CD4-positive, alpha-beta T cell treated with Interleukin-6 at 100 ng/mL for 8 hours (primary cell): ENCODE results near the gene SP6.

Experiments
- DNase-seq: peaks from one replicate; pipeline ENCODE4 v3.0.0-alpha.2; 2020; ENCODE audit warnings: mixed read lengths, low spot score

SP6 gene

GRCh38 chr17:47879028-47879585 lies 28.1 kb upstream of the SP6 start:
- DNase-seq: no peak

- DNase-seq: no peak
Measured at GRCh38 chr17:47878203-47879027, 27.5 kb upstream of the SP6 start.

- no peak for DNase-seq
Measured at GRCh38 chr17:47877368-47878034, 26.5 kb upstream of the SP6 start.

- DNase-seq: no peak
Measured at GRCh38 chr17:47875011-47875985, 24.3 kb upstream of the SP6 start.

GRCh38 chr17:47873200-47874090 lies 22.5 kb upstream of the SP6 start:
- DNase-seq: no peak

- no peak for DNase-seq
Measured at GRCh38 chr17:47872651-47873161, 21.7 kb upstream of the SP6 start.

- no peak for DNase-seq
Measured at GRCh38 chr17:47872019-47872650, 21.2 kb upstream of the SP6 start.

- DNase-seq: no peak
Measured at GRCh38 chr17:47871048-47871447, 20.1 kb upstream of the SP6 start.

- DNase-seq: no peak
Measured at GRCh38 chr17:47870056-47870455, 19.1 kb upstream of the SP6 start.

- no peak for DNase-seq
Measured at GRCh38 chr17:47869114-47869513, 18.2 kb upstream of the SP6 start.

- DNase-seq: no peak
Measured at GRCh38 chr17:47867813-47868533, 17.0 kb upstream of the SP6 start.

- DNase-seq: no peak
Measured at GRCh38 chr17:47866941-47867340, 16.0 kb upstream of the SP6 start.

- no peak for DNase-seq
Measured at GRCh38 chr17:47864791-47865216, 13.8 kb upstream of the SP6 start.

- DNase-seq: no peak
Measured at GRCh38 chr17:47862621-47863440, 11.9 kb upstream of the SP6 start.

GRCh38 chr17:47860386-47860785 lies 9.4 kb upstream of the SP6 start:
- DNase-seq: no peak

- DNase-seq: no peak
Measured at GRCh38 chr17:47857551-47858455, 6.8 kb upstream of the SP6 start.

GRCh38 chr17:47856830-47857229 lies 5.9 kb upstream of the SP6 start:
- DNase-seq: no peak

GRCh38 chr17:47855737-47856136 lies 4.8 kb upstream of the SP6 start:
- no peak for DNase-seq
